ENCODE results near the gene KIF7.

GRCh38 chr15:89685995-89686394 lies 30.7 kb upstream of the KIF7 start:
- TF ChIP-seq, protein P1, sequence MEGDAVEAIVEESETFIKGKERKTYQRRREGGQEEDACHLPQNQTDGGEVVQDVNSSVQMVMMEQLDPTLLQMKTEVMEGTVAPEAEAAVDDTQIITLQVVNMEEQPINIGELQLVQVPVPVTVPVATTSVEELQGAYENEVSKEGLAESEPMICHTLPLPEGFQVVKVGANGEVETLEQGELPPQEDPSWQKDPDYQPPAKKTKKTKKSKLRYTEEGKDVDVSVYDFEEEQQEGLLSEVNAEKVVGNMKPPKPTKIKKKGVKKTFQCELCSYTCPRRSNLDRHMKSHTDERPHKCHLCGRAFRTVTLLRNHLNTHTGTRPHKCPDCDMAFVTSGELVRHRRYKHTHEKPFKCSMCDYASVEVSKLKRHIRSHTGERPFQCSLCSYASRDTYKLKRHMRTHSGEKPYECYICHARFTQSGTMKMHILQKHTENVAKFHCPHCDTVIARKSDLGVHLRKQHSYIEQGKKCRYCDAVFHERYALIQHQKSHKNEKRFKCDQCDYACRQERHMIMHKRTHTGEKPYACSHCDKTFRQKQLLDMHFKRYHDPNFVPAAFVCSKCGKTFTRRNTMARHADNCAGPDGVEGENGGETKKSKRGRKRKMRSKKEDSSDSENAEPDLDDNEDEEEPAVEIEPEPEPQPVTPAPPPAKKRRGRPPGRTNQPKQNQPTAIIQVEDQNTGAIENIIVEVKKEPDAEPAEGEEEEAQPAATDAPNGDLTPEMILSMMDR (IDR thresholded peaks at IDR 0.05): no peak
- TF ChIP-seq POLR2A (IDR thresholded peaks at IDR 0.05) (no peak), POLR2AphosphoS5 (IDR thresholded peaks at IDR 0.05) (no peak), EP300 (IDR thresholded peaks at IDR 0.05) (no peak)
